Measurements from ENCODE around the gene COX20. TPM values are rescaled to one million over a fixed set of nuclear protein-coding genes. Genes with fewer than 3 reads are reported as not detected.

Gene COX20
- total and polyA plus RNA-seq, 10 donors: 20.7 to 45.4 (median 26.3) TPM

DNA sequence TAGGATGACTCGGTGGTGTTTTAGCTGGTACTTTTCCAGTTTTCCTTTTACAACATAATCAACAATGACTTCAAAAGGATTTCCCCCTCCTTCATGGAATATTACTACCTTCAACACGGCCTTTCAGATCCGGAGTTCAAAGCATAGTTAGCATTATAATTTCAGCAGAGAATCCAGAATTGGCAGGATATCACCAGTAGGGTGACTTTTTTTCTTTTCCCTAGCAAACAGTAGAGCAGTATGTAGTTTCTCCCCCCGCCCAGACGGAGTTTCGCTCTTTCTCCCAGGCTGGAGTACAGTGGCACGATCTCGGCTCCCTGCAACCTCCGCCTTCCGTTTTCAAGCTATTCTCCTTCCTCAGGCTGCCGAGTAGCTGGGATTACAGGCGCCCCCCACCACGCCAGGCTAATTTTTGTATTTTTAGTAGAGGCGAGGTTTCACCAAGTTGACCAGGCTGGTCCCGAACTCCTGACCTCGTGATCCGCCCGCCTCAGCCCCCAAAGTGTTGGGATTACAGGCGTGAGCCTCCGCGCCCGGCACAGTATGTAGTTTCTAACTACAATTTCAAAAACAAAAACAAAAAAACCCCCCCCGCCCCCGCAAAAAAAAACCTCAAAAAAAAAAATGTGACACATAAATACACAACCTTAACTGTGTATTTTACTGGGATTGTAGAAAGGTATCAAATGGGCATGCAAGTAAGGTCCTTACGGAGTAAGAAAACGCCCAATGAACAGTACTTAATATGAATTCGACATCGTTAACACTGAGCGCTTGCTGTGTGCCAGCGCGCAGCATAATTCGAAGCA, 1.5 kb upstream of the COX20 start:
- no peaks in the 10 kb centered on the region for H3K27me3 ChIP-seq (replicated peaks in 1 of 7)
- intact Hi-C loops (cut with DNase I; ENCODE audit: low total_unique reads): loop anchor here (10.0 kb wide), 1 partner anchor 131 kb away; a partner anchor contains a TSS
- H3K9me3 ChIP-seq: no peaks in the 10 kb centered on the region
- 0 to 1% (median 1%) methylated on average over 32 of the region's 32 CpGs for WGBS, 5 donors
- H3K27ac ChIP-seq: peak overlapping the region; percentile 96 to 99 (median 99)
- peak; percentile 87 for DNase-seq
- TF ChIP-seq POLR2A (IDR thresholded peaks at IDR 0.05): peak in 1 of 3 donors; percentile 16
- TF ChIP-seq POLR2AphosphoS5 (IDR thresholded peaks at IDR 0.05): peak in 1 of 3 donors; percentile 52
- TF ChIP-seq CTCF (IDR thresholded peaks at IDR 0.05 in 8 of 11, conservative IDR thresholded peaks at IDR 0.05 in 3 of 11): peak in 8 of 11 experiments; percentile 23 to 54 (median 36)
- H3K4me3 ChIP-seq: peak overlapping the region; percentile 57 to 76 (median 70)
- peaks cover 0 to 8% (median 0%) of the 10 kb centered on the region in 6 donors for H3K36me3 ChIP-seq
- peaks cover 26 to 48% (median 42%) of the 10 kb centered on the region in 6 donors for H3K4me1 ChIP-seq

DNA sequence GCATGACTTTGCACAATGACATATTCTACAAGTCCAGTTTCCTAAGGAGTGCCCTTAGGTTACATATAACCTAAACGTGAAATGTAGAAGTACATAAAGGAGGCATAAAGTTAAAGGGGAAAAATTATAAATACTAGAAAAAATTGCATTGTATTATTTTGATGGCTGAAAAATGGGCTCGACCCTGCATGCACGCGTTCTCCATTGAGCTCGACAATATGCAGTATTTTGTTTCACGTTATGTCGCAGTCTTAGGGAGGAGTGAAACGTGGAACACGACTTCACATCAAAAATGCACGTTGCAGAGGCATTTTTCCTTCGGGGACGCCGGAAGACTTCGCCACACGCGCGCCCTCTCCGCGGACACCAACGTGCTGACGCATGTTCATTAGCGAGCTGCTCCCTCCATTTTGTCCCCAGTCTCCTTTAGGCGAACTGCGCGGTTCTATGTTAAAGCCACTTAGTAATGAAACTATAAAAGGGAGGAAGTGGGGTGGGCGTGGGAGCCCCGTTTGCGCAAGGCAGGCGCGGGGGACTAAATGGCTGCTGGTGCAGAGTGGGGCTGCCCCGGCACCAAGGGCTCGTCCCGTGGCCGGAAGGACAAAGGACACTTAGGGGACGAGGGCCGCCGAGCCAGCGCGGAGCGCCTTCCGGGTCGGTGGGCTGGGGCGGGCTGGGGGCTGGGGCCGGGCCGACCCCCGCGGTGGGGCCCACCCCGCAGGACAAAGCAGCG, 749 bp upstream of the COX20 start:
- H3K27me3 ChIP-seq (replicated peaks in 1 of 7): no peaks in the 10 kb centered on the region
- intact Hi-C loops (cut with DNase I; ENCODE audit: low total_unique reads): loop anchor here (10.0 kb wide), 1 partner anchor 130 kb away; a partner anchor contains a TSS
- H3K27ac ChIP-seq: peak overlapping the region; percentile 96 to 99 (median 99)
- no peaks in the 10 kb centered on the region for H3K9me3 ChIP-seq
- peak; percentile 98 for DNase-seq
- peak overlapping the region; percentile 57 to 76 (median 70) for H3K4me3 ChIP-seq
- peak; percentile 90 to 94 (median 91) for TF ChIP-seq POLR2AphosphoS5 (IDR thresholded peaks at IDR 0.05)
- TF ChIP-seq POLR2A (IDR thresholded peaks at IDR 0.05): peak; percentile 31 to 83 (median 58)
- TF ChIP-seq CTCF (IDR thresholded peaks at IDR 0.05 in 8 of 11, conservative IDR thresholded peaks at IDR 0.05 in 3 of 11): no peak
- 0 to 1% (median 1%) methylated on average over 38 to 49 of the region's 49 CpGs for WGBS, 5 donors
- peaks cover 0 to 16% (median 2%) of the 10 kb centered on the region in 6 donors for H3K36me3 ChIP-seq
- peaks cover 26 to 56% (median 47%) of the 10 kb centered on the region in 6 donors for H3K4me1 ChIP-seq

DNA sequence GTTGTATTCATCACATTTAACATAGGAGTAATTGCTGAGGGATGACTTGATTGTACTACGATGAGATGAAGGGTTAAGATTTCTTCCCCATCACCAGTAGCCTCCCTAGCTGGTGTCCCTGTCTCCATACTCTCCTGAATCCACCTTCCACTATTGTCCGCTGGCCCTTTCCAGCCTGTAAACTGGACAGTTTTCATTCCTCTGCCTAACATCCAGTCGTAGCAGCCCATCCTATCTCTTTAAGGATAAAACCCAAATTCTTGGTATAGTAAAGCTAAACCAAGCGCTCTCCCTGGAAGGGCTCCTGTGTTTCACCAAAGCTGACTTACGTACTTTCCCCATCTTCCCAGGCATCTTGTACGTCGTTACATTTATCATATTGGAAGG, 670 bp downstream of the COX20 start:
- DNase-seq: no peak
- H3K4me3 ChIP-seq: peak overlapping the region; percentile 57 to 76 (median 70)
- no peaks in the 10 kb centered on the region for H3K27me3 ChIP-seq (replicated peaks in 1 of 7)
- WGBS, 5 donors: 1 to 6% (median 2%) methylated on average over 7 of the region's 7 CpGs
- no peaks in the 10 kb centered on the region for H3K9me3 ChIP-seq
- H3K4me1 ChIP-seq: peaks cover 31 to 70% (median 56%) of the 10 kb centered on the region in 6 donors
- intact Hi-C loops (cut with DNase I; ENCODE audit: low total_unique reads): loop anchor here (10.0 kb wide), 1 partner anchor 129 kb away; a partner anchor contains a TSS
- TF ChIP-seq POLR2AphosphoS5 (IDR thresholded peaks at IDR 0.05) (peak in 1 of 3 donors; percentile 59), POLR2A (IDR thresholded peaks at IDR 0.05) (no peak)
- peaks cover 0 to 30% (median 4%) of the 10 kb centered on the region in 6 donors for H3K36me3 ChIP-seq
- peak overlapping the region; percentile 96 to 99 (median 99) for H3K27ac ChIP-seq

- TF ChIP-seq POLR2A (IDR thresholded peaks at IDR 0.05) (no peak), POLR2AphosphoS5 (IDR thresholded peaks at IDR 0.05) (no peak), CTCF (IDR thresholded peaks at IDR 0.05 in 8 of 11, conservative IDR thresholded peaks at IDR 0.05 in 3 of 11) (no peak)
- peak overlapping the region; percentile 0 to 99 (median 99) for H3K27ac ChIP-seq
- peaks cover 0 to 34% (median 7%) of the 10 kb centered on the region in 6 donors for H3K36me3 ChIP-seq
- H3K4me1 ChIP-seq: peaks cover 31 to 75% (median 56%) of the 10 kb centered on the region in 6 donors
- WGBS, 5 donors: 27 to 46% (median 32%) methylated on average over 3 of the region's 3 CpGs
- no peak for DNase-seq
- intact Hi-C loops (cut with DNase I; ENCODE audit: low total_unique reads): loop anchor here (10.0 kb wide), 1 partner anchor 128 kb away; a partner anchor contains a TSS
- H3K9me3 ChIP-seq: no peaks in the 10 kb centered on the region
- H3K27me3 ChIP-seq (replicated peaks in 1 of 7): no peaks in the 10 kb centered on the region
- H3K4me3 ChIP-seq: peak overlapping the region; percentile 57 to 76 (median 70)
These were observed 1.1 kb downstream of the COX20 start for GRCh38 chr1:244836584-244836983.

Data from spleen (tissue), 11 donors.